CD14-positive monocyte (primary cell): Measurements from ENCODE around the gene GLYATL1. TPM values are rescaled to one million over a fixed set of nuclear protein-coding genes. Genes with fewer than 3 reads are reported as not detected.

ENCODE experiments used
- DNase-seq, 3 donors: peaks; one replicate each; pipeline ENCODE4 v3.0.0-alpha.2; 2011 to 2022
- H2AFZ ChIP-seq: 2 replicates; pipeline ENCODE4 v1.6.0; 2012; ENCODE audit warnings: mild to moderate bottlenecking, low read depth, low read length, inconsistent platforms; ENCODE audit not compliant: insufficient read depth, poor library complexity, severe bottlenecking
- H3K27ac ChIP-seq, 2 donors: 1 replicate in 1 of 2; 2 replicates in 1 of 2; pipeline ENCODE4 v1.5.1; 2012 to 2013; ENCODE audit warnings: low read length in 2 of 2, control low read depth in 1 of 2, inconsistent platforms in 1 of 2, low read depth in 1 of 2, mild to moderate bottlenecking in 1 of 2
- H3K27me3 ChIP-seq, 2 donors: one replicate each; pipeline versions ENCODE4 v1.6.0 to v1.6.1; 2011 to 2013; ENCODE audit warnings: low read length in 2 of 2; ENCODE audit not compliant: control insufficient read depth in 2 of 2, insufficient read depth in 2 of 2
- H3K36me3 ChIP-seq, 2 donors: replicated peaks in 1 of 2; 1 replicate in 1 of 2; 2 replicates in 1 of 2; pipeline versions ENCODE4 v1.5.1 to v1.6.1; 2012 to 2013; ENCODE audit warnings: low read length in 2 of 2, control low read depth in 1 of 2, inconsistent platforms in 1 of 2, mild to moderate bottlenecking in 1 of 2; ENCODE audit not compliant: insufficient read depth in 2 of 2, control insufficient read depth in 1 of 2
- H3K4me1 ChIP-seq, 2 donors: 1 replicate in 1 of 2; 2 replicates in 1 of 2; pipeline versions ENCODE4 v1.5.1 to v1.6.1; 2012 to 2013; ENCODE audit warnings: low read length in 2 of 2, control low read depth in 1 of 2, inconsistent platforms in 1 of 2, mild to moderate bottlenecking in 1 of 2, moderate library complexity in 1 of 2; ENCODE audit not compliant: insufficient read depth in 2 of 2, control insufficient read depth in 1 of 2
- H3K4me2 ChIP-seq: replicated peaks from 2 replicates; pipeline ENCODE3; 2012; ENCODE audit warnings: low read length, moderate library complexity, mild to moderate bottlenecking; ENCODE audit not compliant: poor library complexity, severe bottlenecking; ENCODE audit errors: extremely low read depth
- H3K4me3 ChIP-seq, 3 experiments: fragments of 200-600 bp in 1 of 3; sonication (generic) in 1 of 3; replicated peaks in 1 of 3; 1 replicate in 2 of 3; 2 replicates in 1 of 3; pipeline ENCODE4 v1.5.1; 2011 to 2013; ENCODE audit warnings: low read length in 3 of 3, mild to moderate bottlenecking in 3 of 3, control low read depth in 2 of 3, low read depth in 2 of 3, inconsistent platforms in 1 of 3, moderate library complexity in 1 of 3
- H3K79me2 ChIP-seq: 2 replicates; pipeline ENCODE4 v1.6.0; 2012; ENCODE audit warnings: mild to moderate bottlenecking, control low read depth, inconsistent platforms, low read length, moderate library complexity; ENCODE audit not compliant: insufficient read depth
- H3K9ac ChIP-seq: 2 replicates; pipeline ENCODE4 v1.6.0; 2017; ENCODE audit warnings: low read length, mild to moderate bottlenecking; ENCODE audit not compliant: insufficient read depth, poor library complexity, severe bottlenecking
- H3K9me3 ChIP-seq, 2 donors: replicated peaks in 1 of 2; 1 replicate in 1 of 2; 2 replicates in 1 of 2; pipeline versions ENCODE4 v1.5.1 to v1.6.1; 2012 to 2013; ENCODE audit warnings: low read length in 2 of 2, control low read depth in 1 of 2; ENCODE audit not compliant: control insufficient read depth in 1 of 2, insufficient read depth in 1 of 2
- H4K20me1 ChIP-seq: 2 replicates; pipeline ENCODE4 v1.6.0; 2012; ENCODE audit warnings: mild to moderate bottlenecking, low read length, control low read depth, moderate library complexity; ENCODE audit not compliant: insufficient read depth
- H3K27ac Mint-ChIP-seq, 7 donors: one replicate each; pipeline ENCODE4 v1.8.0; 2020; ENCODE audit warnings: mild to moderate bottlenecking in 7 of 7, mixed read lengths in 7 of 7, moderate library complexity in 6 of 7, inconsistent platforms in 2 of 7
- H3K27me3 Mint-ChIP-seq, 3 donors: one replicate each; pipeline ENCODE4 v1.8.0; 2021 to 2022; ENCODE audit warnings: low read depth in 3 of 3, mild to moderate bottlenecking in 3 of 3, mixed read lengths in 3 of 3, moderate library complexity in 3 of 3, inconsistent platforms in 1 of 3
- H3K36me3 Mint-ChIP-seq, 2 donors: one replicate each; pipeline ENCODE4 v1.8.0; 2020; ENCODE audit warnings: mixed read lengths in 2 of 2, inconsistent platforms in 1 of 2, mild to moderate bottlenecking in 1 of 2
- H3K4me1 Mint-ChIP-seq: one replicate; pipeline ENCODE4 v1.8.0; 2020; ENCODE audit warnings: mild to moderate bottlenecking, mixed read lengths
- H3K4me3 Mint-ChIP-seq, 2 donors: one replicate each; pipeline ENCODE4 v1.8.0; 2020; ENCODE audit warnings: mild to moderate bottlenecking in 2 of 2, mixed read lengths in 2 of 2, moderate library complexity in 1 of 2
- H3K9me3 Mint-ChIP-seq, 7 donors: one replicate each; pipeline ENCODE4 v1.8.0; 2020 to 2022; ENCODE audit warnings: mixed read lengths in 7 of 7, mild to moderate bottlenecking in 6 of 7, moderate library complexity in 6 of 7, inconsistent platforms in 2 of 7
- CTCF ChIP-seq: fragments of 200-600 bp; IDR thresholded peaks from one replicate; pipeline ENCODE4 v1.8.0; 2022; ENCODE audit warnings: antibody characterized with exemption, mild to moderate bottlenecking
- WGBS: methylation state at CpG from one replicate; pipeline ENCODE4 v1.1.5; 2013; ENCODE audit warnings: missing lambda C conversion rate; ENCODE audit not compliant: insufficient coverage; 5-methylcytosine and 5-hydroxymethylcytosine counted together
- intact Hi-C, 2 donors: fragments of 100-400 bp; cut with micrococcal nuclease; formaldehyde crosslinking; loops; one replicate each; pipeline versions ENCODE4 v1.15.0 to v1.15.1; 2023
- polyA plus RNA-seq, 3 donors: library from polyadenylated mRNA; depleted of rRNA in 1 of 3; unstranded in 2 of 3; stranded (reverse) in 1 of 3; fragments of 300-500 nt in 2 of 3; fragments of >200 nt in 1 of 3; fragmentation: Illumina TruSeq in 2 of 3; gene quantifications; 1 replicate in 2 of 3; 2 replicates in 1 of 3; pipeline ENCODE4 v1.2.3, GENCODE V29; 2012 to 2021

Gene GLYATL1
- polyA plus RNA-seq, 3 donors, result not detected

DNA sequence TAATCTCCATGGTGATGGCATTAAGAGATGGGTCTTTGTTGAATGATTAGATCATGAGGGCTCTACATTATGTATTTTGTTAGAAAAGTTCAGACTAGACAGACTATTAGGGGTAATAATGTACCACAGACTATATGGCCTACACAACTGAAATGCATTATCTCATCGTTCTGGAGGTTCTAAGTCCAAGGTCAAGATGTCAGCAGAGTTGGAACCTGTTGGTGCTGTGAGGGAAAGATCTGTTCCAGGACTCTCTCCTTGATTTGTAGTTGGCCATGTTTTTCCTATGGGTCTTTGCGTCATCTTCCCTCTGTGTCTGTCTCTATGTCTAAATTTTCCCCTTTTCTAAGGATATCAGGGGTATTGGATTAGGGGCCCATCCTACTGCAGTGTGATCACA is 8.4 kb upstream of the GLYATL1 start:
- Histone ChIP-seq H4K20me1 (no peaks in the 10 kb centered on the region), H3K4me3 (no peak overlapping the region), H3K27me3 (peaks cover 0 to 9% of the 10 kb centered on the region in 2 donors), H3K36me3 (no peaks in the 10 kb centered on the region), H3K9me3 (no peaks in the 10 kb centered on the region), H3K79me2 (no peaks in the 10 kb centered on the region), H3K4me2 (no peak overlapping the region), H3K4me1 (peaks cover 0 to 10% of the 10 kb centered on the region in 2 donors), H3K27ac (no peak overlapping the region), H3K9ac (no peak overlapping the region), H2AFZ (no peak overlapping the region)
- no peak for DNase-seq
- H3K4me3 Mint-ChIP-seq, result no peak overlapping the region
- H3K27ac Mint-ChIP-seq, result no peak overlapping the region
- no peaks in the 10 kb centered on the region for H3K36me3 Mint-ChIP-seq
- H3K4me1 Mint-ChIP-seq, result peaks cover 12% of the 10 kb centered on the region
- no peak for TF ChIP-seq CTCF
- intact Hi-C loops, result no loop called here
- peaks cover 9 to 12% (median 9%) of the 10 kb centered on the region in 3 donors for H3K27me3 Mint-ChIP-seq
- no CpG with 5 or more reads among the region's 2 CpGs for WGBS
- H3K9me3 Mint-ChIP-seq, result no peaks in the 10 kb centered on the region

- no peak overlapping the region for H3K4me2 ChIP-seq
- H3K27me3 ChIP-seq, result no peaks in the 10 kb centered on the region
- H3K4me1 Mint-ChIP-seq, result no peaks in the 10 kb centered on the region
- no peak overlapping the region for H3K4me3 ChIP-seq
- no peak overlapping the region for H3K4me3 Mint-ChIP-seq
- TF ChIP-seq CTCF, result no peak
- H4K20me1 ChIP-seq, result no peaks in the 10 kb centered on the region
- H3K27ac ChIP-seq, result no peak overlapping the region
- H3K27me3 Mint-ChIP-seq, result peaks cover 0 to 3% (median 2%) of the 10 kb centered on the region in 3 donors
- intact Hi-C loops, result no loop called here
- H3K9me3 Mint-ChIP-seq, result no peaks in the 10 kb centered on the region
- H3K9ac ChIP-seq, result no peak overlapping the region
- H3K79me2 ChIP-seq, result no peaks in the 10 kb centered on the region
- no peak overlapping the region for H2AFZ ChIP-seq
- H3K4me1 ChIP-seq, result no peaks in the 10 kb centered on the region
- no peak for DNase-seq
- no peaks in the 10 kb centered on the region for H3K9me3 ChIP-seq
- 87% methylated on average over 2 of the region's 3 CpGs for WGBS
- no peaks in the 10 kb centered on the region for H3K36me3 ChIP-seq
- no peak overlapping the region for H3K27ac Mint-ChIP-seq
- H3K36me3 Mint-ChIP-seq, result no peaks in the 10 kb centered on the region
Measured at GRCh38 chr11:58933661-58934060, 5.6 kb upstream of the GLYATL1 start.
